Measurements from ENCODE around the gene TMTC1. TPM values are rescaled to one million over a fixed set of nuclear protein-coding genes. Genes with fewer than 3 reads are reported as not detected.

Gene TMTC1
- total RNA-seq, 1 experiment from 2014 or later = 4.8 TPM

DNA sequence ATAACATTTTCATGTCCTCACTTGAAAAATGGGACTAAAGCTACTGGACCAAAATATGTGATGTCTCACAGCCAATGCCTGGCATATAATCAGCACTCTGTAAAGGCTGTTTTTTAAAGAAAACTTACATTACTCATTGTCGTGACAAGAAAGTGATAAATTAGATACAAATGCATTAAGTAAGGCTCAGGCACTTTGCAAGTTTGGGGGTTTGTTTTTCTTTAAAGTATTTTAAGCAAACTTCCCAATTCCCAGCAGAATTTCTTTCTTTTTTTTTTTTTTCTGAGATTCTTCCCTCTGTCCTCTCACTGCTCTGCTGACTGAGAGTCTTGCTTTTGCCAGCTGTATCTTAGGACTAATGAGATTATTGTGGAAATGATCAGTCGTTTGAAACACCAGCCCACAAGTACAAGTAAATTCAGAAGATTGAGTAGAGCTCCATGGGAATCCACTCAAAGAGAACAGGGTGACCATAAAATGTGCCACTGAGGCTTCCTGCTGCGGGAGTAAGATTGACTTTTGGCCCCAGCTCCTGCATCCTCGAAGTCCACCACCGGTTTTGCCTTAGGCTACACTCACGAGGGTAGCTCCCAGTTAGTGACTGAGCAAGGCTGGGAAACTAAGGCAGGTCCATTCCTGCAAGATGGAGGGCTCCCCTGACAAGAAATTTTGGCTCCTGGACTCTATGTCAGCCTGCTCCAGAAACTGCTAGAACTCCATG lies 82.8 kb downstream of the TMTC1 start:
- Histone ChIP-seq H3F3A (ENCODE audit: insufficient read depth, low read depth) (no peaks in the 10 kb centered on the region), H3K36me3 (ENCODE audit: low read depth) (no peaks in the 10 kb centered on the region), H3K79me2 (ENCODE audit: low read depth) (no peaks in the 10 kb centered on the region), H3K27me3 (ENCODE audit: insufficient read depth, low read depth) (no peaks in the 10 kb centered on the region), H2AFZ (no peak overlapping the region), H3K4me1 (replicated peaks; ENCODE audit: insufficient read depth) (no peaks in the 10 kb centered on the region), H3K9me2 (ENCODE audit: insufficient read depth) (no peaks in the 10 kb centered on the region), H3K9me3 (ENCODE audit: insufficient read depth, low read depth) (no peaks in the 10 kb centered on the region), H3K4me2 (no peak overlapping the region), H4K20me1 (ENCODE audit: insufficient read depth) (no peaks in the 10 kb centered on the region), H3K27ac (no peak overlapping the region), H3K4me3 (no peak overlapping the region)
- no peak for DNase-seq
- ChIA-PET CTCF (no interaction called here), POLR2A (ENCODE audit: unreplicated experiment) (no interaction called here)
- intact Hi-C loops (cut with micrococcal nuclease; ENCODE audit: unreplicated experiment) = no loop called here
- BruUV-seq (replicated peaks) = no TSS peak
- TF ChIP-seq EZH2 (IDR thresholded peaks at IDR 0.05; ENCODE audit: low read depth) = no peak
- TF ChIP-seq, protein P1, sequence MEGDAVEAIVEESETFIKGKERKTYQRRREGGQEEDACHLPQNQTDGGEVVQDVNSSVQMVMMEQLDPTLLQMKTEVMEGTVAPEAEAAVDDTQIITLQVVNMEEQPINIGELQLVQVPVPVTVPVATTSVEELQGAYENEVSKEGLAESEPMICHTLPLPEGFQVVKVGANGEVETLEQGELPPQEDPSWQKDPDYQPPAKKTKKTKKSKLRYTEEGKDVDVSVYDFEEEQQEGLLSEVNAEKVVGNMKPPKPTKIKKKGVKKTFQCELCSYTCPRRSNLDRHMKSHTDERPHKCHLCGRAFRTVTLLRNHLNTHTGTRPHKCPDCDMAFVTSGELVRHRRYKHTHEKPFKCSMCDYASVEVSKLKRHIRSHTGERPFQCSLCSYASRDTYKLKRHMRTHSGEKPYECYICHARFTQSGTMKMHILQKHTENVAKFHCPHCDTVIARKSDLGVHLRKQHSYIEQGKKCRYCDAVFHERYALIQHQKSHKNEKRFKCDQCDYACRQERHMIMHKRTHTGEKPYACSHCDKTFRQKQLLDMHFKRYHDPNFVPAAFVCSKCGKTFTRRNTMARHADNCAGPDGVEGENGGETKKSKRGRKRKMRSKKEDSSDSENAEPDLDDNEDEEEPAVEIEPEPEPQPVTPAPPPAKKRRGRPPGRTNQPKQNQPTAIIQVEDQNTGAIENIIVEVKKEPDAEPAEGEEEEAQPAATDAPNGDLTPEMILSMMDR (conservative IDR thresholded peaks at IDR 0.05) = no peak

DNA sequence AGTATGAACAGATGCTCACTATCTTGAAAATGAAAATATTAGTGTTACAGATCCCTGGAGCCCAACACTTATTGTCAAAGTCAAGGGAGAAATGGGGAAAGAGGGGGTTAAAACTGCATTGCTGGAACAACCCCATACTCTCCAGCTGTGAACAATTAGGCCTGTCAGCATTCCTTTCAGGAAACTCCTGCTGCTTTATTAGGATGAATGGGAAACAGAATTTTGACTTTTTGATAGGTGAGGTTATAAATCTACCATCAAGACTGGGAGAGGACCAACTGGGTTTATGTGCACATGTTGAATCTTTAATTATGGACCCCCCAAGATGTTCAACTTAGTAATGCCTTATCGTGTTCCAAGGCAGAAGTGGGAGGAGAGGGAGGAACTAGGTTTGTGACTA lies 85.0 kb downstream of the TMTC1 start:
- Histone ChIP-seq H3K4me1 (replicated peaks; ENCODE audit: insufficient read depth) (no peaks in the 10 kb centered on the region), H3F3A (ENCODE audit: insufficient read depth, low read depth) (no peaks in the 10 kb centered on the region), H3K4me3 (no peak overlapping the region), H3K9me3 (ENCODE audit: insufficient read depth, low read depth) (no peaks in the 10 kb centered on the region), H2AFZ (no peak overlapping the region), H3K9me2 (ENCODE audit: insufficient read depth) (no peaks in the 10 kb centered on the region), H3K4me2 (no peak overlapping the region), H4K20me1 (ENCODE audit: insufficient read depth) (no peaks in the 10 kb centered on the region), H3K36me3 (ENCODE audit: low read depth) (no peaks in the 10 kb centered on the region), H3K79me2 (ENCODE audit: low read depth) (no peaks in the 10 kb centered on the region), H3K27ac (no peak overlapping the region), H3K27me3 (ENCODE audit: insufficient read depth, low read depth) (no peaks in the 10 kb centered on the region)
- no peak for DNase-seq
- BruUV-seq (replicated peaks) = no TSS peak
- no peak for TF ChIP-seq EZH2 (IDR thresholded peaks at IDR 0.05; ENCODE audit: low read depth)
- TF ChIP-seq, protein P1 (conservative IDR thresholded peaks at IDR 0.05) = no peak
- ChIA-PET CTCF (no interaction called here), POLR2A (ENCODE audit: unreplicated experiment) (no interaction called here)
- intact Hi-C loops (cut with micrococcal nuclease; ENCODE audit: unreplicated experiment) = no loop called here

DNA sequence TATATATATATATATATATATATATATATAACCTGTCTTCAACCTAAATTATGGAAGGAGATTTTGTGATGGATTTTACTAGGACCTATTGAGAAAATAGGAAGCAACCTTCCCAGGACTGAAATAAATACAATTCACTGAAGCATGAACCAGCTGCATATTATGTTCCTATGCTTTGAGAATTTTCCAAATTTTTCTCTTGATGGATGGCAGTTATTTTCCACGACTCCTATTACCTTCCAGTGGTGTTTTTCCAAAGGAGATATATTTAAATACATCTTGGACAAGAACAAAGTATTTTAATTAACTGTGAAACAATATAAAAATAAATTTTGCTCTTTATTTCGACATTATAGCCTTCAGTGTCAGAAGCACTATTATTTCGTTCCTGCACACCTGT lies 87.9 kb downstream of the TMTC1 start:
- DNase-seq = no peak

More for the DNA sequence above, 87.9 kb downstream of the TMTC1 start:
- H3K79me2 ChIP-seq (ENCODE audit: low read depth) = no peaks in the 10 kb centered on the region
- H3K4me1 ChIP-seq (replicated peaks; ENCODE audit: insufficient read depth) = peaks cover 6% of the 10 kb centered on the region
- H3F3A ChIP-seq (ENCODE audit: insufficient read depth, low read depth) = no peaks in the 10 kb centered on the region
- BruUV-seq (replicated peaks) = no TSS peak
- TF ChIP-seq, protein P1 (conservative IDR thresholded peaks at IDR 0.05) = no peak
- no peak for TF ChIP-seq EZH2 (IDR thresholded peaks at IDR 0.05; ENCODE audit: low read depth)
- H2AFZ ChIP-seq = no peak overlapping the region
- intact Hi-C loops (cut with micrococcal nuclease; ENCODE audit: unreplicated experiment) = no loop called here
- H4K20me1 ChIP-seq (ENCODE audit: insufficient read depth) = no peaks in the 10 kb centered on the region
- no peaks in the 10 kb centered on the region for H3K36me3 ChIP-seq (ENCODE audit: low read depth)
- no peaks in the 10 kb centered on the region for H3K9me3 ChIP-seq (ENCODE audit: insufficient read depth, low read depth)
- 0 out of 2 replicates have a peak, but pooled peaks cover 7% of the 10 kb centered on the region for H3K9me2 ChIP-seq (ENCODE audit: insufficient read depth)
- H3K27me3 ChIP-seq (ENCODE audit: insufficient read depth, low read depth) = no peaks in the 10 kb centered on the region
- no peak overlapping the region for H3K27ac ChIP-seq
- POLR2A ChIA-PET (ENCODE audit: unreplicated experiment) = no interaction called here
- no peak overlapping the region for H3K4me2 ChIP-seq
- H3K4me3 ChIP-seq = no peak overlapping the region
- CTCF ChIA-PET = no interaction called here
